Measurements from ENCODE around the gene NR3C2. TPM values are rescaled to one million over a fixed set of nuclear protein-coding genes. Genes with fewer than 3 reads are reported as not detected.

The NR3C2 gene
- 14.2 and 14.5 TPM in 2 replicates for total RNA-seq (2022)
- Bru-seq, nascent RNA, result percentile 68 among the genes with signal in this experiment
- BruChase-seq, experiment 1, labeled RNA remaining after a 6-hour chase, result percentile 49 among the genes with signal in this experiment
- BruChase-seq, experiment 2, labeled RNA remaining after a 2-hour chase, result percentile 47 among the genes with signal in this experiment
- long read RNA-seq, partial matches to known transcripts, result 0 of 2 reads
- long read RNA-seq, other reads (novel, unspliced or antisense), result 2 of 2 reads

GRCh38 chr4:148441986-148442831, at the start of gene NR3C2:
TSS of gene NR3C2 (minus strand) at chr4:148442414.
- Mint-ChIP-seq H3K4me1 (ENCODE audit: low read depth, unreplicated experiment) (peaks cover 18% of the 10 kb centered on the region), H3K27ac (ENCODE audit: unreplicated experiment) (peak within 1 kb of the TSS; percentile 70), H3K27me3 (ENCODE audit: unreplicated experiment) (no peaks in the 10 kb centered on the region), H3K9me3 (ENCODE audit: low read depth, unreplicated experiment) (no peaks in the 10 kb centered on the region), H3K4me3 (ENCODE audit: low read depth, unreplicated experiment) (peak within 1 kb of the TSS; percentile 96), H3K36me3 (ENCODE audit: insufficient read depth, unreplicated experiment) (peaks cover 54% of the 10 kb centered on the region)
- TF ChIP-seq CTCF (IDR thresholded peaks at IDR 0.05; ENCODE audit: unreplicated experiment), result no peak
- CTCF ChIA-PET, result interaction anchor here (0.6 kb wide), 1 partner anchor 388 kb away, joined by 3 read pairs; no protein-coding TSS in a partner anchor
- DNase-seq, result peak; percentile 93
- BruUV-seq (replicated peaks), result no TSS peak
- intact Hi-C loops (cut with micrococcal nuclease; ENCODE audit: unreplicated experiment), result loop anchor here (2.0 to 10.0 kb wide), 5 partner anchors 160 to 823 kb away; no protein-coding TSS in a partner anchor

DNA sequence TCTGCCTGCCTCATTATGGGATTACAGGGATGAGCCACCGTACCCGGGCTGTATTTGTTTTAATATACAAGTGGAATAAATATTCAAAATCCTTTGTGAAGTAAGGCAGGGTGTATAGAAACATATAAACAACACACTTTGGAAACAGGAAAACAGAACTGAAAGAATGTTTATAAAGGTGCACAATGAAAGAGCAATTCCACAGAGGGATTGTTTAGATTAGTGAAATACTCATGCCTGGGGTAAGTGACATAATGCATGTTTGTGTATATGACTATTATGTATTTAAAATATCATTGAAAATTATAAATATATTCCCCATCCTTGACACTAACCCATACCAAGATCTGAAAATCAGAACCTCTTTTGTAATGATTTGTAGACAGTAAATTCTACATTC, 45.0 kb upstream of the NR3C2 start:
- Mint-ChIP-seq H3K27me3 (ENCODE audit: unreplicated experiment) (no peaks in the 10 kb centered on the region), H3K4me3 (ENCODE audit: low read depth, unreplicated experiment) (no peak overlapping the region), H3K36me3 (ENCODE audit: insufficient read depth, unreplicated experiment) (no peaks in the 10 kb centered on the region), H3K9me3 (ENCODE audit: low read depth, unreplicated experiment) (peaks cover 3% of the 10 kb centered on the region), H3K4me1 (ENCODE audit: low read depth, unreplicated experiment) (no peaks in the 10 kb centered on the region), H3K27ac (ENCODE audit: unreplicated experiment) (no peak overlapping the region)
- DNase-seq, result no peak
- no peak for TF ChIP-seq CTCF (IDR thresholded peaks at IDR 0.05; ENCODE audit: unreplicated experiment)
- CTCF ChIA-PET, result no interaction called here
- BruUV-seq (replicated peaks), result no TSS peak
- intact Hi-C loops (cut with micrococcal nuclease; ENCODE audit: unreplicated experiment), result no loop called here

- BruUV-seq (replicated peaks), result no TSS peak
- H3K36me3 Mint-ChIP-seq (ENCODE audit: insufficient read depth, unreplicated experiment), result no peaks in the 10 kb centered on the region
- DNase-seq, result no peak
- CTCF ChIA-PET, result no interaction called here
- intact Hi-C loops (cut with micrococcal nuclease; ENCODE audit: unreplicated experiment), result no loop called here
- TF ChIP-seq CTCF (IDR thresholded peaks at IDR 0.05; ENCODE audit: unreplicated experiment), result no peak
- H3K27me3 Mint-ChIP-seq (ENCODE audit: unreplicated experiment), result no peaks in the 10 kb centered on the region
- no peak overlapping the region for H3K27ac Mint-ChIP-seq (ENCODE audit: unreplicated experiment)
- H3K4me1 Mint-ChIP-seq (ENCODE audit: low read depth, unreplicated experiment), result no peaks in the 10 kb centered on the region
- H3K9me3 Mint-ChIP-seq (ENCODE audit: low read depth, unreplicated experiment), result peaks cover 3% of the 10 kb centered on the region
- no peak overlapping the region for H3K4me3 Mint-ChIP-seq (ENCODE audit: low read depth, unreplicated experiment)
Measured at GRCh38 chr4:148481636-148482035, 39.4 kb upstream of the NR3C2 start.

DNA sequence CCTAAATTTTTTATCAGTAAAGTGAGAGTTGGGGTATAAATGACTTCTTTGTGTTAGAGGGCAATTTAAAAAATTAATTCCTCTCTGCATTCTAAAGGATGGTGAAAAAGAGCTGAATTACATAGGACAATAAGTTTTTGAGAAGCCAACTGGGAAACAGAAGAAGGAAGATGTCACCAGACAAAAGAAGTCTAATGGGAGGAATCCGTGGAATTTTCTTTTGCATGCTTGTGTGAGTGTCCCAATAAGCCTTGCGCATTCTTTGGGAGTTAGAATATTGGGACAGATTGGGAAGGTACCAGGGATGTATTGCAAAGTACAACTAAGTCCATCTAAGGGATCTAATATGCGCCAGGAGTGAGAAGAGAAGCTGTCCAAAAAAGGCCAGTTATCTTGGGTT, 35.1 kb upstream of the NR3C2 start:
- H3K27ac Mint-ChIP-seq (ENCODE audit: unreplicated experiment), result no peak overlapping the region
- no peak overlapping the region for H3K4me3 Mint-ChIP-seq (ENCODE audit: low read depth, unreplicated experiment)
- no peaks in the 10 kb centered on the region for H3K9me3 Mint-ChIP-seq (ENCODE audit: low read depth, unreplicated experiment)
- intact Hi-C loops (cut with micrococcal nuclease; ENCODE audit: unreplicated experiment), result no loop called here
- H3K4me1 Mint-ChIP-seq (ENCODE audit: low read depth, unreplicated experiment), result no peaks in the 10 kb centered on the region
- no peaks in the 10 kb centered on the region for H3K36me3 Mint-ChIP-seq (ENCODE audit: insufficient read depth, unreplicated experiment)
- TF ChIP-seq CTCF (IDR thresholded peaks at IDR 0.05; ENCODE audit: unreplicated experiment), result no peak
- H3K27me3 Mint-ChIP-seq (ENCODE audit: unreplicated experiment), result no peaks in the 10 kb centered on the region
- CTCF ChIA-PET, result no interaction called here
- DNase-seq, result no peak
- BruUV-seq (replicated peaks), result no TSS peak
